Lower leg skin (tissue), 3 donors: Measurements from ENCODE around the gene SH3GLB1.

Experiments used
- CTCF ChIP-seq, 3 donors: fragments of 450-650 bp; IDR thresholded peaks; one replicate each; pipeline ENCODE4 v1.5.1; 2016; ENCODE audit warnings: antibody characterized with exemption in 3 of 3, mild to moderate bottlenecking in 3 of 3, moderate library complexity in 2 of 3
- POLR2A ChIP-seq, 2 donors: fragments of 450-650 bp; IDR thresholded peaks; one replicate each; pipeline ENCODE4 v1.6.1; 2016 to 2017; ENCODE audit warnings: antibody characterized with exemption in 2 of 2, mild to moderate bottlenecking in 1 of 2, moderate library complexity in 1 of 2

GRCh38 chr1:86704458-86704971 lies at the start of gene SH3GLB1:
- TF ChIP-seq CTCF (IDR thresholded peaks at IDR 0.05) (peak in 1 of 3 donors; percentile 68), POLR2A (IDR thresholded peaks at IDR 0.05) (peak in 1 of 2 donors; percentile 9)
